Inflammatory macrophage treated with lipopolysaccharide for 1 hour (primary cell): Measurements from ENCODE around the gene KCNMA1.

Source experiments
- DNase-seq, 2 donors: peaks; one replicate each; pipeline ENCODE4 v3.0.0-alpha.2; 2020 to 2022

The KCNMA1 gene

GRCh38 chr10:77631241-77631640 is 6.4 kb downstream of the KCNMA1 start:
- no peak for DNase-seq

GRCh38 chr10:77630507-77630848 is 7.1 kb downstream of the KCNMA1 start:
- DNase-seq: no peak

GRCh38 chr10:77629775-77630506 is 7.7 kb downstream of the KCNMA1 start:
- DNase-seq: peak; percentile 33 to 75

GRCh38 chr10:77628906-77629730 is 8.5 kb downstream of the KCNMA1 start:
- no peak for DNase-seq

- DNase-seq: no peak
Measured at GRCh38 chr10:77626266-77626935, 11.2 kb downstream of the KCNMA1 start.

GRCh38 chr10:77625379-77625778 is 12.2 kb downstream of the KCNMA1 start:
- DNase-seq: peak; percentile 71 to 77

- peak; percentile 67 to 73 for DNase-seq
Measured at GRCh38 chr10:77622889-77623291, 14.7 kb downstream of the KCNMA1 start.

- peak; percentile 33 to 40 for DNase-seq
Measured at GRCh38 chr10:77620731-77621130, 16.9 kb downstream of the KCNMA1 start.

GRCh38 chr10:77619964-77620703 is 17.5 kb downstream of the KCNMA1 start:
- no peak for DNase-seq

GRCh38 chr10:77618117-77618516 is 19.5 kb downstream of the KCNMA1 start:
- DNase-seq: no peak

- no peak for DNase-seq
Measured at GRCh38 chr10:77616766-77617165, 20.8 kb downstream of the KCNMA1 start.

GRCh38 chr10:77614778-77615625 is 22.6 kb downstream of the KCNMA1 start:
- DNase-seq: no peak

GRCh38 chr10:77613476-77614130 is 24.0 kb downstream of the KCNMA1 start:
- no peak for DNase-seq

- DNase-seq: no peak
Measured at GRCh38 chr10:77611670-77612069, 25.9 kb downstream of the KCNMA1 start.

- DNase-seq: no peak
Measured at GRCh38 chr10:77611221-77611620, 26.4 kb downstream of the KCNMA1 start.

GRCh38 chr10:77609781-77610272 is 27.8 kb downstream of the KCNMA1 start:
- DNase-seq: peak; percentile 52 to 87

GRCh38 chr10:77608281-77608680 is 29.3 kb downstream of the KCNMA1 start:
- DNase-seq: no peak

GRCh38 chr10:77606751-77607150 is 30.9 kb downstream of the KCNMA1 start:
- no peak for DNase-seq

GRCh38 chr10:77605466-77605865 is 32.1 kb downstream of the KCNMA1 start:
- DNase-seq: no peak

GRCh38 chr10:77604941-77605351 is 32.7 kb downstream of the KCNMA1 start:
- DNase-seq: no peak

GRCh38 chr10:77604063-77604462 is 33.5 kb downstream of the KCNMA1 start:
- no peak for DNase-seq
